ENCODE results near the gene RPUSD3.
"Not testable (repeated sequence)": the region's sequence is repeated elsewhere in the genome, so short reads cannot be mapped to it uniquely, and the experiment has no call there.

The RPUSD3 gene, protein sequence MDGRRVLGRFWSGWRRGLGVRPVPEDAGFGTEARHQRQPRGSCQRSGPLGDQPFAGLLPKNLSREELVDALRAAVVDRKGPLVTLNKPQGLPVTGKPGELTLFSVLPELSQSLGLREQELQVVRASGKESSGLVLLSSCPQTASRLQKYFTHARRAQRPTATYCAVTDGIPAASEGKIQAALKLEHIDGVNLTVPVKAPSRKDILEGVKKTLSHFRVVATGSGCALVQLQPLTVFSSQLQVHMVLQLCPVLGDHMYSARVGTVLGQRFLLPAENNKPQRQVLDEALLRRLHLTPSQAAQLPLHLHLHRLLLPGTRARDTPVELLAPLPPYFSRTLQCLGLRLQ

DNA sequence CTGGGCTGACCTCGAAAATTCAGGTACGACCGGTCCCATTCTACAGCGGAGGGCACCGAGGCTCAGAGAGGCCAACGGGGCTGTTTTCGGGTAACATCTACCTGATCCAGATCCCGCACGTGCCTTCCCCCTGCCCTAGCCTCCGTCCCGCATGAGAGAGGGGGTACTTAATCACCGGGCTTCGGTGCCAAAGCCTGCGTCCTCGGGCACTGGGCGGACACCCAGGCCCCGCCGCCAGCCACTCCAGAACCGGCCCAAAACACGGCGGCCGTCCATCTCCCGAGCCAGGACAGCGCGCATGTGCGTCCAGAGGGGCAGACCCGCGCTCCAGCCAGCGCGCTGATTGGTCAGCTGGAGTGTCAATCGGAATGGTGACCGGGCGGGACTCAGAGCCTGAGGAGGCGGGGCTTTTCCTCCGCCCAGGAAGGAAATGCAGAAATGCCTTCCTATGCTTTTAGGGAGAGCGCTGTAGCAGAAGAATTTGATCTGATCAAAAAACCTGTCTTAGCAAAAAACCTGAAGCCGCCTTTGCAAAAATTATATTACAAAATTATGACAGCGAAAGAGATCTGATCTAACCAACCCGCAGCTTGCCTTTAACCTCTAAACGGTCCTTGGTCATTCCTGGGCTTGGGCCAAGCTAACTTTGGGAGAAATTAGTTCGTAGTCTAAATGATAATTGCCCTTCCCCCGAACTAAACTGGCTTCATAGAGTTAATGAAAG is at the start of gene RPUSD3:
Gene RPUSD3, minus strand, starts transcription at position 294 of the 724 bp plus-strand sequence. Its CDS starts 18 bp downstream, at position 276.
- peak; percentile 100 for DNase-seq (ENCODE audit: low spot score)

DNA sequence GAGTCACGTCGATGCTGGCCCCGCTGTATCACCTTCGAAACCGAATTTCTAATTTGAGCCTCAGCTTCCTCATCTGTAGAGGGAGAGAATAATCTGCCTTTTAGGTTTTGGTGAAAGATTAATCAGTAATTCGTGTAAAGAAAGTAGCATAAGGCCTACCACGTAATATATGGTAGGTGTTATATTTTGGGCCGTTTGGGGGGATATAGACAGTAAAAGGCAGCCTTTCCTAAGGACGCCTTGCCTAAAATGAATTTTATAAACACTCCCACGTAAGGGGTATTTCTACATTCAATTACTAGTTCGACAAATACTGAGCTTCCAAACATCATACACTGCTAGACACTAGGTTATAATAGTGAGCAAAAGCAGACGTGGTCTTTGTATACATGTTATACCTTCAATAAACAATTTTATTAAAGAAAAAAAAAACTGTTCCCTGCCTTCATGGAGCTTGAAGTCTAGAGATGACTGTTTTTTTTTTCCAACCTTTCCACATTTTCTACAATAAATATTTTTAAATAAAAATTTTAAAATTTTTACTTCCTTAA is 47.3 kb upstream of the RPUSD3 start:
- no peak for DNase-seq (ENCODE audit: low spot score)

DNA sequence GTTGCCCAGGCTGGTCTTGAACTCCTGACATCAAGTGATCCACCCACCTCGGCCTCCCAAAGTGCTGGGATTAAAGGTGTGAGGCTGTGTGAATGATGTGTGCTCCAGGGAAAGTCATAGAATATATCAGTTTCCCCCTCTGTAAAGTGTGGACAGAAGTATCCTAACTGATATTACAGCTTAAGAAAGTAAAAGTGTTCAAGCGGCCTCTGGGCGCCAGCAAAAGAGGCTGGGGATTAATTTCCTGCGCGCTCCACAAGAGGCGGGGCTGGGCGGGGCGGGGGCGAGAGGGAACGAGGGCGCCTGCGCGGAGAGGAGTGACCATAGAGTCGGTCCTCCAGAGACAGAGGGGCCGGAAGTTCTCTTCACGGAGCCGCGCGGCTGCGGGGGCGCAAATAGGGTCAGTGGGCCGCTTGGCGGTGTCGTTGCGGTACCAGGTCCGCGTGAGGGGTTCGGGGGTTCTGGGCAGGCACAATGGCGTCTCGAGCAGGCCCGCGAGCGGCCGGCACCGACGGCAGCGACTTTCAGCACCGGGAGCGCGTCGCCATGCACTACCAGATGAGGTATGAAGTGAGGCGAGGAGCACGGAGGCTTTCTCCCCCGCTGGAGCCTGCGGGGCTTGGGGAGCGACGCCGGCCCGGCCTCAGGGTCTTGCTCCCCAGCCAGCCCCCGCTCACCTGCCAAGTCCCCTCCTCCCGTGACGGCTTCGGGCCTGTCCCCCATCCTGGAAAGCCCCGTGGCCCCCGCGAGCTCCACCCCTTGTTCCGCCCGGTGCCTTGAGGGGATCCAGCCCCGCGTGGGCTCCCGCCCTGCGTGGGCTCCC is 46.7 kb upstream of the RPUSD3 start, which contains the start of gene JAGN1:
Gene JAGN1, plus strand, starts transcription at position 362 of the 823 bp plus-strand sequence. Its CDS starts 113 bp downstream, at position 475.
- peak; percentile 93 for DNase-seq (ENCODE audit: low spot score)

DNA sequence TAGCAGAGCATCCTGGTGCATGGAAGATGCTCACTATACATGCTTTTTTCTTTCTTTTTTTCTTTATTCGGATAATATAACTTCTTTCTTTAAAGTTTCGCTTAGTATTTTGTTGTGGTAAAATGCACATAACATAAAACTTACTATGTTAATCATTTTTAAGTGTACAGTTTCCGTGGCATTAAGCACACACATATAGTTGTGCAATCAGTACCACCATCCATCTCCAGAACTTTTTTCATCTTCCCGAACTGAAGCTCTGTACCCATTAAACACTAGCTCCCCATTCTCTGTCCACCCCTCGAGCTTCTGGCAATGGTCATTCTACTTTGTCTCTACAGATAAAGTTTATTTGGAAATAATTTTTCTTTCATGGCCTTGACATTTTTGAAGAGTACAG is 45.6 kb upstream of the RPUSD3 start:
- no peak for DNase-seq (ENCODE audit: low spot score)

DNA sequence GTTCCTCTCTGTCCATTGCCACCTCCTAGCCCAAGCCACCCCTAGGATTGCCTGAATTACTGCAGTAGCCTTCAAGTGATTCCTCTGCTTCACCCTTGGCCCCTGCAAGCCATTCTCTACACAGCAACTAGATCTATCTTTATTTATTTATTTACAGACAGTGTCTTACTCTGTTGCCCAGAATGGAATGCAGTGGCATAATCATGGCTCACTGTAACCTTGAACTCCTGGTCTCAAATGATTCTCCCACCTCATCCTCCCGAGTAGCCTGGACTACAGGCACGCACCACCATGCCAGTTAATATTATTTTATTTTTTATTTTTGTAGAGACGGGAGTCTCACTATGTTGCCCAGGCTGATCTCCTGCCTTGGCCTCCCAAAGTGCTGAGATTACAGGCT is 44.7 kb upstream of the RPUSD3 start:
- no peak for DNase-seq (ENCODE audit: low spot score)

DNA sequence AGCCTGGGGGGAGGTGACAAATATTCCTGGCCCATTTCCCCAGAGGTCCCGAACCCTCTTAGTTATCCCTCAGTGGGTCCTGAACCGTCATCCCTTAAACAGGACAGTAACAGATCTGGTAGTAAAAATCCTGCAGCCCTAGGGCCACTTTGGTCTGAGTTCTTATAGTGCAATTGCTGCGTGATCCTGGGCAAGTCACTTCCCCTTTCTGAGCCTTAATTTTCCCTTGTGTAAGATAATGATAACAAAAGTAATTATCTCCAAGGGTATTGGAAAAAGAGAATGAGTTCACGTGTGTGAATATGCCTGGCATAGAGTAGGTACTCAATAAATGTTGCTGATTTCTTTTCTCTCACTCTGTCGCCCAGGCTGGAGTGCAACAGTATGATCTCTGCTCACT is 43.7 kb upstream of the RPUSD3 start:
- no peak for DNase-seq (ENCODE audit: low spot score)

DNA sequence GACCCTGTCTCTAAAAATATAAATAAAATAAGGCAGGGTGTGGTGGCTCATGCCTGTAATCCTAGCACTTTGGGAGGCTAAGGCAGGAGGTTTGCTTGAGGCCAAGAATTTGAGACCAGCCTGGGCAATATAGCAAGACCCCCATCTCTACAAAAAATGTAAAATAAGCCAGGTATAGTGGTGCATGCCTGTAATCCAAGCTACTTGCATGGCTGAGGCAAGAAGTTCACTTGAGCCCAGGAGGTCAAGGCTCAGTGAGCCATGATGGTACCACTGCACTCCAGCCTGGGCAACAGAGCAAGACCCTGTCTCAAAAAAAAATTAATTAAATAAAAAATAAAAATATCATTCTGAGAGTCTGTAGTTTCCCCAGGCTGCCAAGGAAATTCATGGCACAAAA is 42.5 kb upstream of the RPUSD3 start:
- no peak for DNase-seq (ENCODE audit: low spot score)

DNA sequence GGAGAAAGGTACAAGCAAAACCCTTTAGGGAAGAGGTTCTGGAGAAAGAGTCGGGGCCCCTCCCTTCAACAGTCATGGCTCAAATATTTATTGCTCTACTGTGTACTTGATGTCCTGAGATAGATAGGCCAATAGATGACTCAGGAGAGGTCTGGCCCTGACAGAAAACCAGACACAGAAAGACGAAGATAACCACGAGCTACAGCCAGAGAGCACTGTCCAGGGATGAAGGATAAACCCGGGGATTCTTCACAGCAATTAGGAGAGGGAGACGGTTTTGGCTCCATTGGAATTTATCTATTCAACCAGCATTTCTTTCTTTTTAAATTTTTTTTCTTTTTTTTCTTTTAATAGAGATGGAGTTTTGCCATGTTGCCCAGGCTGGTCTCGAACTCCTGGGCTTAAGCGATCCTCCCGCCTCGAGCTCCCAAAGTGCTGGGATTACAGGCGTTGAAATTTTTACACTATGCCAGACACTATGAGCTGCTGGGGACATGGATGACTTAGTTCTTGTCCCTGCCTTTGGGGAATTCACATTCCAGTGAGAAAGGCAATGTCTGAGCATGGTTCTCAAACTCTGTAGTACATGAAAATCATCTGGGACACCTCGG is 40.9 kb upstream of the RPUSD3 start:
- DNase-seq (ENCODE audit: low spot score): peak; percentile 45

DNA sequence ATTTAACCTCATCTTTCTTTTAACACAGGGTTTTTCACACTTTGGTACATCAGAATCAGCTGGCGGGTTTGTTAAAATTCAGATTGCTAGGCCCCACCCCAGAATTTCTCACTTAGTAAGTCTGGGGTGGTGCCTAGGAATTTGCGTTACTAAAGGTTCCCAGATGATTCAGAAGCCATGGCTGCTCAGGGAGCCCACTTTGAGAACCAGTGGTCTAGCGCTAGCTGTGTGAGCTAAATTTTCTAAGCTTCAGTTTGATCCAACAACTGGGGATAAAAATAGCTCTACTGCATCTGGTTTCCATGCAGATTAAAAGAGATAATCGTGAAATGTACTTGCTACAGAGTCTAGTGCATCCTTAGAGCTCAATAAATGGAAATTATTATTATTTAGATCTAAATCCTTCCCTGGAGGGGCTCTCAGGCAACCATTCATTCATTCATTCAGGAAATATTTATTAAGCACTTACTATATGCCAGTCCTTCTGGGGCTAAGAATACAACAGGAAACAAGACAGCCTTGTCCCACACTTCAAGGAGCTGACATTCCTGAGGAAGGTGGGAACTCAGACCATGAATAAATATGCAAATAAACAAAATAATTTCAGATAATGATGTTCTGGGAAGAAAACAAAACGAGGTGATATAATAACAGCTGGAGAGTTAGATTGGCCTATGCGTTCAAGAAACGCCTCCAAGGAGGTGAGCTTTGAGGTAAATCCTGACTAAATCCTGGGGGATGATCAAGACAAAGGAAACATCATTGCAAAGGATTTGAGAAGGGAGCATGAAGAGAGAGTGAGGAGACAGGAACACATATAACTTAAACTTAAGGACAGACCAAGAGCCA is 40.1 kb upstream of the RPUSD3 start:
- DNase-seq (ENCODE audit: low spot score): no peak

DNA sequence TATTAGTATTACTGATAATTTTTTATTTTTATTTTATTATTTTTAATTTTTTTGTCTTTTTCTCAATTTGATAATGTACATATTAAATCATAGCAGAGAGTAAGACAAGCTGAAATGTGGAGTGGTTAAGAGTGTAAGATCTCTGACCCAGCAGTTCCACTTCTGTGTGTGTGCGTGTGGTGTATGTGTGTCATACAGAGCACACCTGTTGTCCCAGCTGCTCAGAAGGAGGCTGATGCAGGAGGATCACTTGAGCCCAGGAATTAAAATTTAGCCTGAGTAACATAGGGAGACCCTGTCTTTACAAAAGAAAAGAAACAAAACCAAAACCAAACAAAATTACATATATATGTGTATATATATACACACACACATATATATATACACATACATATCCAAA is 37.6 kb upstream of the RPUSD3 start:
- no peak for DNase-seq (ENCODE audit: low spot score)

DNA sequence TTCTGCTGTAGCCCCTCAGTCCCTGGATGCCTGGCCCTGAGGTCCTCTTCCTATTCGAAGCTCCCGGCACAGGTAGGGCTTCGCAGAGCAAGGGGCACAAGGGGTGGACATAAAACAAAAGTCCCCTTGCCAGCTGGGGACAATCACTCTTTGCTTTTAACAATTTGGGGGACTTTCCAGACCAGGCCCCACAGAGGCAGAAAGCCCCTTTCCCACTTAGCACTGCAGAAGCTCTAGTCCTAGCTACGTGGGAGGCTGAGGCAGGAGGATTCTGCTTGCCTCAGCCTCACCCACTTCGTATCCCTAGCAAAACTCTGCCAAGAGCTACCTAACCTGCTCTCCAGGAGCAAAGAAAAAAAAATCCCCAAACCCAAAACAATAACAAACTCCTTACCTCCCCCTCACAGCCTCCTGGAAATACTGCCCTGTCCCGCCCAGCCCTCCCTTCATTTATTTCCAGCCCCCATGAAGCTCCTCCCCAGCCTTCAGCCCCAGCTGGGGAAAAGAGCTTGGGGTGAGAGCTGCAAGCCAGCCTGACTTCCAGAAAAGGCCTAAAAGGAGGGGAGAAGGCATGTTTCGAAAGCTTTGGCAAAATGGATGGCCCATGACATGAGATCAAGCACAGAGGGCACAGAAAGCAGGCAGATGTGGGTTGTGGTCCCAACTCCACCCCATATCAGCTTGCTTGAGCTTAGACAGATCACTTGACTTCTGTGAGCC is 36.2 kb upstream of the RPUSD3 start, which contains the start of gene CIDEC:
Gene CIDEC, minus strand, starts transcription at position 424 of the 720 bp plus-strand sequence. CDS start 1,767 bp downstream, outside the sequence.
- no peak for DNase-seq (ENCODE audit: low spot score)

DNA sequence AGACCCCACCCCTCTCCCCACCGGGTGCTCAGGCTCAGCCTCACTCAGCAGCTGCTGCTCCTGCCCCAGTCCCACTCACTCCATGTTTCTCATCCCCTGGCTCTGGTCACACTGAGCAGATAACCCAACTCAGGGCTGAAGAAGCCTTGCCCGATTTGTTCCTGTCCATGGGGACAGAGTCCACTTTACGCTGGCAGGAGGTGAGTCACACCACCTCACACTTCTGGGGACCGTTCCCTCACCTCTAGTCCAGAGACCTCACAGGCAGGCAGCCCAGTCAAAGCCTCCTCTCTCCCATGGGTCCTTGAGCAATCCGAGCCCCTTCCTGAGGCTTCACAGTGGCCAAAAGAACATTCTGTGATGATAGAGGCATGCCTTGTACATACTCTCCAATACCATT is 34.9 kb upstream of the RPUSD3 start:
- peak; percentile 85 for DNase-seq (ENCODE audit: low spot score)

DNA sequence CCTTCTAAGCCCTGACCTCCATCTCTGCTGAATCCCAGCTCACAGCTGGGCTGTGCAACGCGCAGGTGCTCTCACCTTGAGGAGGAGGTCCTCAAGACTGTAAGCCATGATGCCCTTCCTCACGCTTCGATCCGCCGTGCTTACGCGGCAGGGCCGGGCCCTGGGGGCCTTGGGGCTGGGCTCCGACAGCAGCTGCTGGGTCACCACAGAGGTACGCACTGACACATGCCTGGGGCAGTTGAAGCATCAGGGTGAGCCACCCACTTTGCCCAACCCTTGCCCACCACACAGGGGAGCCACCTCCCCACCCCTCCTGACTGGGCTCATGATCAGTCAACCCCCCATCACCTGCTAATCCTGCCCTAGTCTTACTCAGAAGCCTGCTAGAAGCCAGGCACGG is 33.2 kb upstream of the RPUSD3 start:
- no peak for DNase-seq (ENCODE audit: low spot score)

DNA sequence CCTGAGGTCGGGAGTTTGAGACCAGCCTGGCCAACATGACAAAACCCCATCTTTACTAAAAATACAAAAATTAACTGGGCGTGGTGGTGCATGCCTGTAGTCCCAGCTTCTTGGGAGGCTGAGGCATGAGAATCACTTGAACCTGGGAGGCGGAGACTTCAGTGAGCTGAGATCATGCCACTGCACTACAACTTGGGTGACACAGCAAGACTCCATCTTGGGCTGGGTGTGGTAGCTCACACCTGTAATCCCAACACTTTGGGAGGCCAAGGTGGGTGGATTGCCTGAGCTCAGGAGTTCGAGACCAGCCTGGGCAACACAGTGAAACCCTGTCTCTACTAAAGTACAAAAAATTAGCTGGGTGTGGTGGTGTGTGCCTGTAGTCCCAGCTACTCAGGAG is 32.4 kb upstream of the RPUSD3 start:
- not testable (repeated sequence) for DNase-seq (ENCODE audit: low spot score)

DNA sequence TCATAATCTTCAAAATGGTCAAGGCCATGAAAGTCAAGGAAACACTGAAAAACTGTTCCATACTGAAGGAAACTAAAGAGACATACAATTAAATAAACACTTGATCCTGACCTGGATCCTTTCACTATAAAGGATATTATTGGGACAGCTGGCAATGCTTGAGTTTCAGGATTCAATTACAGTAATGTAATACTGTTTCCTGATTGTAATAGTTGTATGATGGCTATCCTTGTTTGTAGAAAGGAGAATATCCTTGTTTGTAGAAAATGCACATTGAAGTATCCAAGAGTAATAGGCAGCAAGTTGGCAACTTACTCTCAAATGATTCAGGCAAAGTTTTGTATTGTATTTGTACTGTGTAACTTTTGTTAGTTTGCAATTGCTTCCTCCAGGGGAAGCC is 31.6 kb upstream of the RPUSD3 start:
- no peak for DNase-seq (ENCODE audit: low spot score)

DNA sequence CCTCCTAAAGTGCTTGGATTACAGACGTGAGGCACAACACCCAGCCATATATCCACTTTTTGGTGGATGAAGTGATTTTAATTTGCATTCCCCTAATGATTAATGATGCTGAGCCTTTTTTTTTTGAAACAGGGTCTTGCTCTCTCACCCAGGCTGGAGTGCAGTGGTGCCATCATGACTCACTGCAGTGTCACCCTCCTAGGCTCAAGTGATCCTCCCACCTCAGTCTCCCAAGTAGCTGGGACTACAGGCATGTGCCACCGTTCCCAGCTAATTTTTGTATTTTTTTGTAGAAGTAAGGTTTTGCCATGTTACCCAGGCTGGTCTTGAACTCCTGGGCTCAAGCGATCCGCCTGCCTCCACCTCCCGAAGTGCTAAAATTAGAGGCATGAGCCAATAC is 28.3 kb upstream of the RPUSD3 start:
- DNase-seq (ENCODE audit: low spot score): not testable (repeated sequence)

DNA sequence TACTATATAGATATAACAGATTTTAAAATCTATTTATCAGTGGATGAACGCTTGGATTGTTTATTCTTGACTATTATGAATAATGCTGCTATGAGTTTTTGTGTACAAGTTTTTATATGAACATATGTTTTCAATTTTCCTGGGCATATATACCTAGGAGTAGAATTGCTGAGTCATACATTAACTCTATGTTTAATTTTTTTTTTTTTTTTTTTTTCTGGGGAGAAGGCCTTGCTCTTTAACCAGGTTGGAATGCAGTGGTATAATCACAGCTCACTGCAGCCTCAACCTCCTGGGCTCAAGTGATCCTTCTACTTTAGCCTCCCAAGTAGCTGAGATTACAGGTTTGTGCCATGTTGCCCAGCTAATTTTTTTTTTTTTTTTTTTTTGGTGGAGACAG is 27.2 kb upstream of the RPUSD3 start:
- DNase-seq (ENCODE audit: low spot score): no peak

DNA sequence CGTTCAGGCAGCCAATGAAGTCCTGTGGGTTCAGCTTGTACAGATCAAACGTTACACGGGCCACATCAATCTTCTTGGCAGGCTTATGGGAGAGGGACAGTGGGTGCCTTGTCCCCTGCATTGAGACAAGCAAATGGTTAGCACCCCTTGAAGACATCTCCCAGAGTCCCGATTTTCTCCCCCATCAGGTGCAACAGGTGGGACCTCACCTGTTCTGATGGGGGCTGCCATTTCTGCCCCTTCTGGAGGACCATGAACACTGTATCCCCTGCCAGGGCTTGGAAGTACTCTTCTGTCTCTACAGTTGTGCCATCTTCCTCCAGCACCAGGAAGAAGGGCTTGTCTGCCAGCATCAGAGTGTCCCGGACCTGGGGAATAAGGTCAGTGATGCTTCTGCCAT is 26.1 kb upstream of the RPUSD3 start:
- DNase-seq (ENCODE audit: low spot score): no peak

DNA sequence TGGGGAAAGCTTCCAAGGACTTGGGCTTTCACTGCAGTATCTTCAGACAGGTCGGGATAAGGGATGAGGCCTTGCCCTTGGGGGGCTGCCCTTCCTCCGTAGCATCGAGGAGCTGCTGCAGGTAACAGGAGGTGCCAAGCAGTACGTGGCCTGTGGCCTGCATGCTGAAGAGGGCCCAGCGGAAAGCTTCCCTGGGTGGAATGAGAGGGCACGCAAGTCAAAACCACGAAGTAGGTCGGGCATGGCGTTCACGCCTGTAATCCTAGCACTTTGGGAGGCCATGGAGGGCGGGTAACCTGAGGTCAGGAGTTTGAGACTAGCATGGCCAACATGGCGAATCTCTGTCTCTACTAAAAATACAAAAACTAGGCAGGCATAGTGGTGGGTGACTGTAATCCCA is 23.3 kb upstream of the RPUSD3 start:
- no peak for DNase-seq (ENCODE audit: low spot score)

DNA sequence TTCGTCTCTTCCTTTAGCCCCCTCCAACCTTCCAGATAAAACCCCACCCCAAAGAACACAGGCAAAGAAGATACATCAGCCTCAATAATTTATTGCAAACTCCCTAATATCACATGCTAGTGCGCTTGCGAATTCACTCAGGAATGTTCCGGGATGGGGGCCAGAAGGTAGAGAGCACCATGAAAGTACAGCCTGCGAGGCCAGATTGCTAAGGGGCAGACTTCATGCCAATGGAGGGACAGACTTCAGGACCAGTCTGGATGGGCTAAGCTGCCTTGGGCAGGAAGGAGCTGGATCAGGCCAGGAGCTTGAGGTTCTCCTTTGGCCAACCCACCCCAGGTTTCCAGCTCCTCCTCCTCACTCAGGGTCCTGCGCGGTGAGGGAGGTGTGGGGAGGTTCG is 22.8 kb upstream of the RPUSD3 start:
- DNase-seq (ENCODE audit: low spot score): no peak

Measured in HuH-7.5 (cell line).